Activated CD8-positive, alpha-beta memory T cell treated with anti-CD3 and anti-CD28 coated beads for 1 hour (primary cell): ENCODE measurements around the gene EEF1AKMT3.

Experiments used
- DNase-seq, 2 donors: peaks; one replicate each; pipeline ENCODE4 v3.0.0-alpha.2; 2020; ENCODE audit warnings: low read depth in 1 of 2; ENCODE audit errors: extremely low read depth in 1 of 2

Gene EEF1AKMT3

DNA sequence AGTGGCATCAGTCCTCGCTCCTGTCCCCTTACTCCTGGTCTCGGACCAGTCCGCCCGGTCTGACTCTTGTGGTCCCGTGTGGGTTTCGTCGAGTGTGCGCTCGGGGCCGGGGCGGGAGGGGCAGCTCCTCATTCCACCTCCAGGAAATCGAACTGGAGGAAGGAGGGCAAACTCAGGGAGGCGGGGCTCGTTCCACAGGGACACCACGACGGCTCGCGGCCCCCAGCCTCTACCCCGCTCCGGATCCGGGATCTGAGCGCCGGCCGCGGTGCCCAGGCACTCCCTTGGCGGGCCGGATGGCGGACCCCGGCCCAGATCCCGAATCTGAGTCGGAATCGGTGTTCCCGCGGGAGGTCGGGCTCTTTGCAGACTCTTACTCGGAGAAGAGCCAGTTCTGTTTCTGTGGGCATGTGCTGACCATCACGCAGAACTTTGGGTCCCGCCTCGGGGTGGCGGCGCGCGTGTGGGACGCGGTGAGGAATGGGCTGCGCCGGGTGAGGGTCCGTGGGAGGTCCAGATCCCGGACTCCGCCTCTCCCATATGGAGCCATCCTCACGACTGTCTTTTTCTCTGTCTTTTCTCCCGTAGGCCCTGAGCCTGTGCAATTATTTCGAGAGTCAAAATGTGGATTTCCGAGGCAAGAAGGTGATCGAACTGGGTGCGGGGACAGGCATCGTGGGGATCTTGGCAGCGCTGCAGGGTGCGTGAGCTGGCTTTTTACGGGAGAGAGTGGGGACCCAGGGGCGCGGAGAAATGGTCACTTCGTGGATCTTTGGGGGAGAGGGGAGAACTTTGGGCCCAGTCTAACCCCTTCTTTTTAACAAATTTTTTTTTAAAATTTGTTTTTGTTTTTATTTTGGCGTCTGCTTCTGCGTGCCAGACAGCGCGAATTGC, at the start of gene EEF1AKMT3:
EEF1AKMT3 (plus strand) TSS at position 186 of the 894 bp plus-strand sequence; CDS start at position 297, 111 bp downstream.
- no peak for DNase-seq

DNA sequence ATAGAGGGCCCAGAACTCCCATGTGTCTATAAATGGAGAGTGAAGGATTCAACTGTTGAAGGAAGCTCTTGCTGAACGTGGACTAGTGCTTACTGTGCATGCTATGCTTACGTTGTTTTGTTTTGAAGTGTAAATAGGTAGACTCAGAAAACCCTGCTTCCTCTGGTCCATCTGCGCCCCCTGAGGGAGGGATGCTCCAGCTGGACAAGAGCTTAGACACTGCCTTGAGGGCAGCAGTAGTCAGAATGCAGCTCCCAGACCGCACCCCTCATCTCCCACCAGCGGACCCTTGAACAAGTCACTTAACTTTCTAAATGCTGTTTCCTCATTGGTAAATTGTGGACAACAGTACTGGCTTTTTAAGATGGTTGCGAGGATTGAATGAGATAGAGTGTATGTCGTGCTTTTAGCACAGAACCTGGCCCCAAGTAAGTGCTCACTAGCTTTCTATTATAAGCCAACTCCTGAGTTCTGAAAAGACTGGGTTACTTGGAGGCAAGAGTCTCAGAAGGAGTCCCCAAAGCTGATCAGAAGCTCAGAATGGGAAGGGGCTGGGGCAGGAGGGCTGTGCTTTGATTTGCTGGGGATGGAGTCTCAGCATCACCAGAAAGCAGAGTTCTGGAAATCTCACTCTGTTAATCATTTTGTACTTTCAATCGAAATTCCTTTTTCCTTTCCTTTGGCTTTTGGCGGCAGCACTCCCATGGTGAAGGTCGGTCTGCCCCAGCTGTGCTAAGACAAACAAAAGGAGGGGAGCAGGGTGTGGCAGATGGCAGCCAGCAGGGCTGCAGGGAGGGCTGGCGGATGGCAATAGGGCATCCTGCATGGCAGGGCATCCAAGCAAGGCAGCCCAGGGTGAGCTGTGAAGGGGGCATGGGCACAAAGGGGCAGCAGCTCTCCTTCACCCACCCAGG, 49.4 kb upstream of the EEF1AKMT3 start:
- DNase-seq: no peak

- no peak for DNase-seq
These were observed 48.8 kb upstream of the EEF1AKMT3 start for GRCh38 chr12:57723630-57723962.

DNA sequence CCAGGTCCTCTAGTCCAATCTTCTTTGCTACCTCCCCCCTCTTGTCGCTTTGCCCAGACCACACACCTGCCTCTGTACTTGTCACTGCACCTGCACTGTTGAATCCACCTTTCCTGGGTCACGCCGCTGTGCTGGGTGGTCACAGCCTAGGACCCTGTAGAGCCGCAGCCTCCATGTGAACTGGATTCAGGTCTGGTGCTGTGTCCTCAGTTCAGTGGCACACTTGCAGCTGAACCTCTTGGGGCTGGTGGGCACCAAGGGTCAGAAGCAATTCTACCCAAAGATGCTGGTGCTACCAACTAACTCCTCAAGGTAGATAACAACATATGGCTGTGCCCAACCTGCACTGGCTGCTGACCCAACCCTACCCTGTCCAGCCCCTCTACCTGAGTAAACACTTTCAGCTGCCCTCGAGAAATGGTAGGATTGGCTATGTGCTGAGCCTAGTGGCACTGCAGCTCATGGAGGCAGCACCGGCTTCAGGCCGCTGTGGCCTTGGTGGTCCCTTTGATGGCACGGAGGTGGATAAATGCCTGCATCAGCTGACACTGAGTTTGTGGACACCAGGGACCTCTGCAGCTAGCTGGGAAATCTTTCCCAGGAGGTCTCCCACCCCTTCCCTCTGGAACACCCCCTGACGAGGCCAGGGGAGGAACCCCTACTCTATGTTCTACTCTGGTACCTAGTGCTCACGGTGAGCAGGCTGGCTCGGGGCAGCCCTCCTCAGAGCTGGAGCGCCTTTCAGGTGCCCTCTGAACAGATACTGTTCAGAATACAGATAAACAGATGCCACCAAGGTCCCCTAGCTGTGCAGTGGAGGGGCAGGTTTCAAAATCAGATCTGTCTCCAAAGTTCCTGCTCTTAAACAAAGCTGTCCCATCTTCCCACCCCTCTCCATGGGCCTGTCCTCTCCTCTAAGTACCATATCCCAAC, 48.1 kb upstream of the EEF1AKMT3 start:
- DNase-seq: no peak

DNA sequence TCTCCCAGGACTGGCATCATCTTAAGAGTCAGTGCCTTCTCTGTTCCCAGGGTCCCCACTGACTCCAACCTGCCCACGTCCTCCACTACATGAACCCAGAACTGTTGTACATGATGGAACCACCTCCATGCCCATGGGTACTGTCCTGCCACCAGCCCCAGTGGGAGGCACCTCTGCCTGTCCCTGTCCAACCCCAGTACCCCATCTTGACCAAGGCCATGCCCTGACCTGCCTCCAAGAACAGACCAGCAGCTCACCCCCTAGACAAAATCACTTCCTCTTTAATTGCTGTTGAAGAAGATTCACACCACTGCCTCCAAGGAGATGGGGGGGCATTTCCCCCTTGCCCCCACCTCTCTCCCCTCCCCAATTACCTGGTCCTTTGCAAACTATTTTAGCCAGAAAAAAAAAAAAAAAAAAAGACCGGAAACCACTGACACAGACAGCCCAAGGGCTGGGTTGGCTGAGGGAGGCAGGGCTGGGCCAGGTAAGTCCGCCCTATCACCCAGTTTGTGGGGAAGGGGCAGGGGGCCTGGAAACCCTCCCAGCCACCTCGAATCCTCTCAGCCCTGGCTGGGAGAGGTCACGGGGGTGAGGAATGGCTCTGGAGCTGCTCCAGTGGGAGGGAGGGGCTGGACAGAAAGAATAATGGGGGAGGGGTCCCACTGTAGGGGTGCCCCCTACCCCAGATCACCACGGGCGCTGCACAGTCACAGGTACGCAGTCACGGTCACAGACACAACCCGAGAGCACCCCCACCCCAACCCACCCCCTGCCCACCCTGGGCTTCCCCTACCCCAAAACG, 47.3 kb upstream of the EEF1AKMT3 start:
- no peak for DNase-seq

GRCh38 chr12:57725851-57726150, 46.6 kb upstream of the EEF1AKMT3 start:
- DNase-seq: no peak

- DNase-seq: no peak
These were observed 46.1 kb upstream of the EEF1AKMT3 start for GRCh38 chr12:57726151-57726883.

GRCh38 chr12:57726884-57727757, 45.3 kb upstream of the EEF1AKMT3 start:
- DNase-seq: no peak

- DNase-seq: no peak
These were observed 44.5 kb upstream of the EEF1AKMT3 start for GRCh38 chr12:57727758-57728395.

GRCh38 chr12:57729321-57729844, 43.0 kb upstream of the EEF1AKMT3 start:
- DNase-seq: no peak

GRCh38 chr12:57730336-57731067, 41.9 kb upstream of the EEF1AKMT3 start:
- DNase-seq: no peak

DNA sequence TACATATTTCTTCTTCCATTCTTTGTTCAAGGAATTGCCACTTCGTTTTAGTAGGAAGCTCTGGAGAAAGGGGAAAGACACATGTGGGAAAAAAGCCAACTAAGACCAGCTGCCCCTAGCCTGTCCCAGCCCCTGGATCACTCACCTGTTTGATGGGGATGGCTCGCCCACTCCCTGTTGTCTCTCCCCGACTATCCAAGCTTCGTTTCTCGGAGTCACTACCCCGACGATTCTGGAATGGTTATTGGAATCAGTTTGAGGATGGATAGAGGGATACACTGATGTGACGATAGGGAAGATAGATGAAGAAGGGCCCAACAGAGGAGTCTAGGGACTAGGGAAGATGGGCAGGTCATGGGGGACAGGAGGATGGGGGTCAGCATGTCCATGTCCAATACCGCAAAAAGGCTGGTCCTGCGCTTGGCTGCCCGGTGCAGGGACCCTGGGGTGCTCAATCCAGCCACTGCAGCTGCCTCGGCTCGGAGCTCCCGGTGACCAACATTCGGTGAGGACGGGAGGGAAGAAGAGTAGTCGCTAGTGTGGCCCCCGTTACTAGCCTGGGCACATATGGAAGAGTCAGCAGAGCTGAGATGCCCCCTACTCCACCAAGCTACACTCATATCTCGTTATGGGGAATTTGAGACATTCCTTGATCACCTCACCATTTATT, 40.9 kb upstream of the EEF1AKMT3 start:
- DNase-seq: no peak

GRCh38 chr12:57732270-57732669, 40.1 kb upstream of the EEF1AKMT3 start:
- DNase-seq: no peak

DNA sequence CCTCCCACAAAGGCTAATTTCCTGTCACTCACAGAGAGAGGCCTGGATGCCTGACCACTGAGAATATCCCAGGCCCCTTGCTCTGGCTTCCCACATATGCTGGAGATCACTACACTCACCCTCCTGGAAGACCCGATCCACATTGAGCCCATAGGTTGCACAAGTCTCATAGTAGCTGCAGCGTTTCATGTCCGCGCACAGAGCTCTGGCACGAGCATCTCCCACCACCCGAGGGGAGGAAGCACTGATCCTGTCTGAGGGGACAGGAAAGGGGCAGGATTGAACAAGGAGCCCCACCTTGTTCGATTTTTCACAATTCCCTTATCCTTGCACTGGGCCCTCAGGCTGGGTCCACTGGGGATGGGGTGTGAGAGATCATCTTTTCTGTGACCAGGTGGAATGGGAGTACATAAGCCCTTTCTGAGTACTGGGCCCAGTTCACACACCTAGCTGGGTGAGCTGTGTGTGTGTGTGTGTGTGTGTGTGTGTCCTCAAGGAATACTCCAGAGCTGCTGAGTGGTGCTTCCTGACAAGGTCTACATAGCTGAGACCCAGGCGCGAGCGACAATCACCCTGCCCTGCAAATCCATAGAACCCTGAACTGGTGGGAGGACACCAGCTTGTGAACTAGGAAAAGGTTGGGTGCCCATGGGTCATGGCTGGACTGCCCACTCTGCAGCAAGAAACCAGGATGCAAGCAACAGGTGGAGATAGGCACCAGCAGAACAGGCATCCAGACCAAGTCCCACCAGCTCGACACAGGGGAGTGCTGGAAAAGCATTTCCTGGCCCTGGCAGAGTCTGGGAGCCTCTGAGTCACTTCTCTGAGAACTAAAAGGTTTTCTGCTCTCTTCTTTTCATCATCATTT, 39.5 kb upstream of the EEF1AKMT3 start:
- no peak for DNase-seq

DNA sequence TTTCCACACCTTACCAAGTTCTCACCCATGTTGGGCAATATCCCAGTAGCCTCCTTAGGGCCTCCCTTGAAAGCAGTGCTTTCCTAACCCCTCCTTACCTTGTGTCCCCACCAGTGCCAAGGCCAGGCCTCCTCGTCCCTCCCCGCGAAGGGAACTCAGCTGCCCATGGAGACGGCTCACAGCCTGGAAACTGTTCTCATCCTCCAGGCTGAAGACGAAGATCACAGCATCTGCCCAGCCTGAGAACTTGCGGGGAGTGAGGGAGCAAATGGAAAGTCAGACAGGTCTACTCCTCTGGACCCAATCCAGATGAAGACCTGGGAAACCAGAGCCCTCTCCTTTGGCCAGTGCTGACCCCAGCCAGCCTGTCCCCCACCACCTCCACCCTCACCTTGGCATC, 38.5 kb upstream of the EEF1AKMT3 start:
- no peak for DNase-seq

- DNase-seq: no peak
These were observed 37.8 kb upstream of the EEF1AKMT3 start for GRCh38 chr12:57734591-57734990.
